ENCODE results near the gene CDC45.

The CDC45 gene

DNA sequence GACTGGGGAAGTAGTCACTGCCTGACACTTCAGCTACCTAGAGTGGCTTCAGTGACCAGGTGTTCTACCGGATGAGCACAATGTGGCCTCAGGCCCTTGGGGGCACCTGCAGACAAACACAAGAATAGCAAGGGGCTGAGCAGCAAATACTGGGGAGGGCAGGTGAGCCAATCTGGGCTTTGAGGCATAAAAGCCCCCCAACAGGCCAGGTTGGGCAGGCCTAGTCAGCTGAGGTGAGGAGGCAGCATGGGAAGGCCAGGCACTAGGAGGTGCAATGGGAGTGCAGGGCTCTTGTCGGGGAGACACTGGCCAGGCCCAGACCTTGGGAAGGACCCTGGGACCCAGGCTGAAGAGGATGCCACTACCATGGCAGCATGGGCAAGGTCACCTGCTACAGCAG, 9.7 kb upstream of the CDC45 start:
- no peak for DNase-seq

DNA sequence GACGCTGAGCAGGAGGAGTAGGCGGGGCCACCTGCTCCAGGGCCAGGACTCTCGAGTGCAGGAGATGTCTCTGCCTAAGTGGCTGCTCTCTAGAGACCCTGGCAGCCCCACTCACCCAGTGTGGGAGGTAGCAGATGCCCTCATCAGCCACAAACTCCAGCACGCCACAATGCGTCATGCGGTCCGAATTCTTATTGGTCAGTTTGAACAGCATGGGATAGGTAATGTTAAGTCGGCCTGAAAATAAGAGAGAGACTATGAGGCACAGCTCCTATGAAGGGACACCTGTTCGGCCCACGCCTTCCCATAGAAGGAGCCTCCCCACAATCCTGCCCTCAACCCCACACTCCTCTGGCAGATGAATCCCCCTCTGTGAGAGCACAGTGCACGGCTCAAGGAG, 8.1 kb upstream of the CDC45 start:
- no peak for DNase-seq

DNA sequence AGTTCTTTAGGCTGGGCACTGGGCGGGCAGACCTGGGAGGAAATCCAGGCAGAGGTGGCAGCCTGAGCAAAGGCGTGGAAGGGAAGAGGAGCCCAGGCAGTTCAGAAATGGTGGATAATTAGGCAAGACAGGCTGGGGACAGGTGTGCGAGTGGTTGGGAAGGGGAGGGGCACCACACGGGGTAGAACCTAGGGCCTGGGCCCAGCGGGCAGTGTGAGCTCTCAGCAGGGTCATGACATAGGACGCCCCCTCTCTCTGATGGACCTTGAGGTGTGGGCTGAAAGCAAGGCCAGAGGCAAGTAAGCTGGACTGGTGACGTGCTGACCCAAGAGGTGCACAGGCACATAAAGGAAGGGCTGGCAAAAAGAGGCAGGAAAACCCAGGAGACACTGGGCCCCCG, 7.5 kb upstream of the CDC45 start:
- DNase-seq, result no peak

DNA sequence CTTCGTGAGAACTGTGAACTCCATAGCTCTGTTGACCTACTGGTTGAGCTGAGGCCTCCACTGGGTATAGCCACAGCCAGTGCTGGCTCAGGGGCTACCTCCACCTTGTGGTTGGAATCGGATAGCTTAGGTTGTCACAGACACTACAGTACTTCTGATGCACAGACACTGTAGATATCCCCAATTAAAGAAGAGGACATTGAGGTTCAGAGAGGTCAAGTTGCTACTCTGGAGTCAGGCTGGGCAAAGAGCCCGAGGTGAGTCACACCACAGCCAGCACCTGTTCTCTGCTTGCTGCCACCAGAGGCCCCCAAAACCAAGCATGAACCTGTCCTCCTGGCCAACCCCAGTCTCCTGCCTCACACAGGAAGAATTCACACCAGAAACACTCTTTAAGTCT, 6.1 kb upstream of the CDC45 start:
- DNase-seq, result no peak

DNA sequence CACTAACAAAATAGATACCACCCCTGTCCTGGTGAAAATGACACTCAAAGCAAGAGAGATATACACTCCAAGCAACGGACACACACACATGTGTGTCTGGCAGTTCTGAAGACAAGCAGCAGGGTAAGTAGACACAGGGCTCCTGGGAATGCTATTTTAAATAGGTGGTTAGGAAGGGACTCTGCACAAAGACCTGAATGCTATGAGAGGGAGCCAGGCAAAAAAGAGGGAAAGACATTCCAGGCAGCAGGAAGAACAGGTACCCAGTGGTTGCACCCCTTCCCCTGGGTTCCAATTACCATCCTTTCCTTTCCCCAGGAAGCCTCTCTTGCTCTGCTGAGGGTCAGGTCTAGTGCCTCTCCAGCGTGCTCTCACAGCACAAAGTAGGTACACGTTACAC, 3.7 kb upstream of the CDC45 start:
- no peak for DNase-seq

DNA sequence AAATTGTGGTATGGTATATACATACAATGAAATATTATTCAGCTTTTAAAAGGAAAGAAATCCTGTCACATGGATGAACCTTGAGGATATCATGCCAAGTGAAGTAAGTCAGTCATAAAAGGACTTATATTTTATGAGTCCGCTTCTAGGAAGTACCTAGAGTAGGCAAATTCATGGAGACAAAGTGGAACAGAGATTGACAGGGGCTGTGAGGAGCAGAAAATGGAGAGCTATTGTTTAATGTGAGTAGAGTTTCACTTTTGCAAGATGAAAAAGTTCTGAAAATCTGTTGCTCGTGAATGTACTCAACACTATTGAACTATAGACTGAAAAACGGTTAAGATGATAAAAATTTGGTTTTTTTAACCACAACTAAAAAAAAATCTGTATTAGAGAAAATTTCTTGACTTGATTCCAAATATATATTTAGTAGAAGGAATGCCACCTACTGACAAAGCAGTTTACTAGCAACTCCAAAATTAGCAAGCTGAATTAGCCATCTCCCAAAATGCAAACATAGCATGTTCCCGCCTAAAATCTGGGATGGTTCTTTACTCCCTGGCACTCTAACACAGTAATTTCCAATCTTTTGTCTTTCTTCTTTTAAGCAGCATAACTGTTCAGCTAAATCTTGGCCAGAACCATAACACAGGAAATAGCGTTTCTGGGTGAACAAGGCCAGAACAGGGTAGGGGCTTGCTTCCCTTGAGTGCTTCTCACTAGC, 2.2 kb upstream of the CDC45 start:
- DNase-seq, result no peak

DNA sequence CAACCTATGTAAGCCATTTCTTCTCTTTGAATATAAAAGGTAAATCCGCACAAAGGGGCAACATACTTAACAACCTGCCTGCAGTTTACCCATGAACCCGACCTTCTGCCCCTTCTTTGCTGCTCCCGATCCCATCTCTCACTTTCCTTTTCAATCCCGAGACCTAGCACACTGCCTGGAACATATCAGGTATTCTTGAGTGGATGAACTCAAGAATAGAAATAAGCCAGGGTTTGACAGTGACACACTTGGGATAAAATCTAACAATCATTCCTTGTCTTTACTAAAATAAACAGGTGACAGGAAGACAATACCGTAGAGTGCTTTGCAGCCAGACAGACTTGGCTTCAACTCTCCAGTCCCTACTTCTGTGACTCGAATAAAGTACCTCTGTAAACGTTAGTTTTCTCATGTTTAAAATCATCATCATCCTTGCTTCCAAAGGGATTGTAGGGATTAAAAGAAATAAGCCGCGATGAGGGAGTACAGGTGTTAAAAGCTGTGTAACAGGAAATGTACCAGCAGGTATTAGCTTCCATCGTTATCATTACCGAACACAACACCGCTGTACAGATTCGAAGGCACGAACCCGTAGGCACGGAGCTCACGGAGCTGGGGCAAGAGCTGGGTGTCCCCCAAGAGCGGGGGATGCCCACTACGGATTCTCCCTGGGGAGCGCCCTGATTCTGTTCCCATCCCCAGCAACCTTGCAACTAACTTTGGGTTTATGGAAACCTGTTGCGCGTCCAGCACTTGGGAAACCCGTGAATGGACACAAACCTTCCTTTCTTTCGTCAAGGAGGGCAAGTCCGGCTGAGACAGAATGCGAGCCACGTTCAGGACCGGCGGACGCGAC, 1.4 kb upstream of the CDC45 start:
- no peak for DNase-seq

DNA sequence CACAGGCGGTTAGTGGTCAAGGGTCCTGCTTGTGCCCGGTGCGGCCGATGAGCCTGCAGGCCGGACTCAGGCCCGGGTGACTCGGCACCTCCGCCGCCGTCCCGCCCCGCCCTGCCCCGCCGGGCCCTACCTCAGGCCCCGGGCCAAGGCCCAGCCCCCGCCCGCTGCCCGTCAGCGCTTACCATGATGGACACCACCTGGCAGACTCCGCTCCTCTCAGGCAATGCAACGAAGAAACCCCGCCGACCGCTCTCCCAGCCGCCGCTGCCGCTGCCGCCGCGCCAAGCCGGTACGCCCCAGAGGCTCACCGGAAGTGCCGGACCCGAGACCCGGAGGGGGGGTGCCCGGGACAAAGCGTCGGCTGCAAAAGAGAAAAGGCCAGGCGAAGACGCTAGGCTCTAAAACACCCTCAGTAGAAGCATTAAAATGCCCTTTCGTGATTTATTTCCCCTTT, 792 bp upstream of the CDC45 start, which contains the start of gene UFD1:
UFD1 (minus strand) TSS at position 293 of the 454 bp plus-strand sequence; CDS start at position 185, 108 bp downstream.
- peak; percentile 74 for DNase-seq

DNA sequence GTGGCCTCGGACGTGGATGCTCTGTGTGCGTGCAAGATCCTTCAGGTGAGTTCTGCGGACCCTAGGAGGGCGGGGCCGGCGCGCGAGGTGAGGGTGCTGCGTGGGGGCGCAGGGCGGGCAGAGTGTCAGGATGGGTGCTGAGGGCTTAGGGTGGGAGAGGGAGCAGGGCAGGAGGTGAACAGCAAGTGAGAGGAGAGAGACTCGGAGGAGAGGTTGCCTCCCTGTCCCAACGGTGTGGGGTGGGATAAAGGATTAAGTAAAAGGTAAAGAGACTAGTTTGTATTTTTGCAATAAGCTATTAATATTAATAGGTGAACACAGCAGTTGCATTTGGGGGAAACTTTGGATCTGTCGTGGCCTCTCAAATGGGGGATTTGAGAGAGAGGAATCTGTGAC, 451 bp downstream of the CDC45 start:
- DNase-seq, result no peak

DNA sequence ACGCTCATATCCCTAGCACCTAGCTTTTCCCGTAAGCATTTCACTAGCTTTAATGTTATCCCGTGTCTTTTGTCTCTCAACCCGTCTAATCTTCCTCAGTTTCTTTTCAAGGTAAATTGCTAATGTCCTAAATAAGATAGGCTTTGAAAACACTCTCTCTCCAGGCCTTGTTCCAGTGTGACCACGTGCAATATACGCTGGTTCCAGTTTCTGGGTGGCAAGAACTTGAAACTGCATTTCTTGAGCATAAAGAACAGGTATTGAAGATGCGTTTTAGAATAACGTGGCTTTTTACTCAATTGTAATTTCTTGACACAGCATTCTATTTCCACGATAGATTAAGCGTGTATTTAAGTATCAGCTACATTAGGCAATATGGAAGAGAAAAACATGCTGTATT, 1.1 kb downstream of the CDC45 start:
- DNase-seq, result no peak

DNA sequence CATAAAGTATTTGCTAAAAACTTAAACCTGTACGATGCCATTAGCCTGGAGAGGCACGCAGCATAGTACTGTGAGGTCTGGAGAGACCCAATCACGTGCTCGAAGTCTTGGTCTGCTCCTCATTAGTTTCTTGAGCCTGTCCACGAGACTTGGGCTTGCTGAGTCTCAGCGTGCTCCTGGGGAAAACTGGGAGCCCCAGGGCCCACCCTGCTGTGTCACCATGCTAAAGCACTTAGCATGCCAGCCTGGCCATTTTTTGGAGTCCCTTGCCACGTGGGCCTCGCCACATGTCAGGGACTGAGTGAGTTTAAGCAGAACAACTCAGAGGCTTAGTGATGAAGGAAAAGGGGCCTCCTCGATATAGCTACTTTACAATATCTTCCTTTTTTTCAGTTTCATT, 2.6 kb downstream of the CDC45 start:
- no peak for DNase-seq

DNA sequence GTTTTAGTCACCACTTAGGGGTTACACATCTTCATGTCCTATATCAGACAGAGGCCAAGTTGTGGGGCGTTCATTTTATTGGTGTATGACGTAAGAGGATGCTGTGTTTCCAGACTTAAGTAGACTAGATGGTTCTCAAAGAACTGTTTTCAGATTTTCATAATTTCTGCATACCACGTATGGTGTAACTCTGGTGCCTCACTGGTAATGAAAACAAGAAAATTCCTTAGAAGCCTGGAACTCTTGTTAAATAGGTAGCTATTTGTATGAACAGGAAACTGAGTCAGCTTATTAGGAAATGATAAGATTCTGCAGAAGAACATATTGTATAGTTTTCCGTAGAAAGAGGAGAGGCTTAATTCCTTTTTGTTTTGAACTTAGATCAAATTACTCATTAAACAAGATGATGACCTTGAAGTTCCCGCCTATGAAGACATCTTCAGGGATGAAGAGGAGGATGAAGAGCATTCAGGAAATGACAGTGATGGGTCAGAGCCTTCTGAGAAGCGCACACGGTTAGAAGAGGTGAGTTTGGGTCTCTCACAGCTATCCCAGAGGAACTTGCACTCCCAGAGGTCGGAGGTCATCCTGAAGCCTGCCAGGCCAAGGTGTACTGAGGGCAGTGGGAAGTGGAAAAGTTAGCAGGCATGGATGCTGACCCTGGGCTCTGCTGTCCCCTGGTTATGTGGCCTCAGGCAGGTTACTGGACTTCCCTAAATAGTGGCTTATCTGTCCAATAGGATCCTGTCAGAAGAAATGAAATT, 3.9 kb downstream of the CDC45 start:
- no peak for DNase-seq

DNA sequence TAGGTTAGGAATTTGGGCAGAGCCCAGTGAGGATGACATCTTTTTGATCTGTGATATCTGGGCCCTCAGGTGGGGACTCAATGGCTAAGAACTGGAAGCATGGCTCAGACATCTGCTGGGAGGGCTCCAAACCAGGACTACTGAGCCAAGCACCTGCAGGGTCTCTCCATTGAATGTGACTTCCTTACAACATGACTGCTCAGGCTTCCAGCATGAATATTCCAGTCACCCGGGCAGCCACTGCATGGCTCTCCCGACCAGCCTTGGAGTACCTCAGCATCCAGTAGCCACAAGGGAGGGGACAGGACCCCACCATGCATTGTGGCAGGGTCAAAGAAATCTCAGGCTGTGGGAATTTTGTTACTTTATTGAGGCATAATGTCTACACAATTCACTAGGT, 8.6 kb downstream of the CDC45 start:
- no peak for DNase-seq

DNA sequence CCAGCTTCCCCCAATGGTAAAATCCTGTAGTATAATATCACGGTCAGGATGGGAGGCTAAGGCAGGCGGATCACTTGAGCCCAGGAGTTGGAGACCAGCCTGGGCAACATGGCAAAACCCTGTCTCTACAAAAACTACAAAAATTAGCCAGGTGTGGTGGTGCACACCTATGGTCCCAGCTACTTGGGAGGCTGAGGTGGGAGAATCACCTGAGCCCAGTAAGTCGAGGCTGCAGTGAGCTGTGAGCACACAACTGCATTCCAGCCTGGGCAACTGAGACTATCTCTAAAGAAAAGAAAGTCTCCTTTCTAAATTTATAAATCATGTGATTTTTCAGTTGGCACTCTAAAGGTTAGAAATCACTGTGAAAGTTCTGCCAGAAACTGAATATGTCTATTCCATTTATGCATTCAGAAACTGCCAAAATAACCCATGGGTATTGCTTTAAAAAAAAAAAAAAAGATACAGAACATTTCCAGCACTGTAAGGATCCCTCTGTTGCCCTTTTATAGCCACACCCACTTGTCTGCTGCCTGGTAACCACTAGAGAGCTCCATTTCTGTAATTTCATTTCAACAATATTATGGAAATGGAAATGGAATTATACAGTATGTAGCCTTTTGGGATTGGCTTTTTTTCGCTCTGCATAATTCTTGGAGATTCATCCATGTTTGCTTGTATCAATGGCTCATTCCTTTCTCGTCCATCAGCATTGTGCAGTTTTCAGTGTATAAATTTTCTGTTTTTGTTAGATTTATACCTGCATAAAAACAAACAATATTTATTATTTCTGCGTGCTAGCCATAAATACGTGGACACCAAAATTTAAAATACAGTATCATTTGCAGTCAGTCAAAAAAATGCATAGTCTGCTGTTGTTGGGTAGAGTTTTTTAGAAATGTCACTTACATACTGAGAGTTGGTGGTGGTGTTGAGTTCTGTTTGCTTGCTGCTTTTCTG, 9.4 kb downstream of the CDC45 start:
- no peak for DNase-seq

DNA sequence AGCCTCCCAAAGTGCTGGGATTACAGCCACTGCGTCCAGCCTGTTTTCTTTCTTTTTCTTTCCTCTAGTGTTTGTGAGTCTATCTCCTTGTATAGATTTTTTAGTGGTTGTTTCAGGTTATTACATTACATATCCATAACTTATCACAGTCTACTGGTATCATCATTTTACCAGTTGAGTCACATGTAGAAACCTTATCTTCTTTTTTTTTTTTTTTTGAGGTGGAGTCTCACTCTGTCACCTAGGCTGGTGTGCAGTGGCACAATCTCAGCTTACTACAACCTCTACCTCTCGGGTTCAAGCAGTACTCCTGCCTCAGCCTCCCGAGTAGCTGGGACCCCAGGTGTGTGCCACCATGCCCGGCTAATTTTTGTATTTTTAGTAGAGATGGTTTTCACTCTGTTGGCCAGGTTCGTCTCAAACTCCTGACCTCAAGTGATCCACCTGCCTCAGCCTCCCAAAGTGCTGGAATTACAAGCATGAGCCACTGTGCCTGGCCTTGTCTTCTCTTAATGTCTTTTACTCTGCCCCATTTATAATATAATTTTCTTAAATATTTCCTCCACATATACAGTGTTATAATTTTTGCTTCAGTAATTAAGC, 11.0 kb downstream of the CDC45 start:
- no peak for DNase-seq

DNA sequence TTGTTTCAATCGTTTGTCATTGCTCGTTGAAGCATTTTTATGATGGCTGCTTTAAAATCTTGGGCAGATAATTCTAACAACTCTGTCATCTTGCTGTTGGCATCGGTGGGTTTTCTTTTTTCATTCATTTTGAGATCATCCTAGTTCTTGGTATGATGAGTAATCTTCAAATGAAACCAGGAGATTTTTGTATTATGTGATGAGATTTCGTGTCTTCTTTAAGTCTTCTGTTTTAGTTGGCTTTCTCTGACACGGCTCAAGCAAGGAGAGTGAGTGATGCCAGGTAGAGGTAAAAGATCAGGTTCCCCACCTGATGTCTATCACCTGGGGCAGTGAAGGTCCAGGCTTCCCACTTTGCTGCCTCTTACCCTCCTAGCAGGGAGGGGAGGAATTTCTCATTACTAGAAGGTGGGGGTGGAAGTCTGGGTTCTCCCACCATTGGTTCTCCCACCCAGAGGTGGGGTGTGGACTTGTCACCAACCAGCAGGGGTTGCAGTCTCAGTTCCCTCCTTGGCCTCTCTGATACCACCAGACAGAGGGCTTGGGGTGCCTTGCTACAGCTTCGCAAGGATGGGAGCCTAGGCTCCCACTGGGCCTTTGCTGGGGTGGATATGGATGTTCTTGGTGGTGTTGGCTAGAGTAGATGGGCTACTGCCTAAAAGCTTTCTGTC, 12.9 kb downstream of the CDC45 start:
- no peak for DNase-seq

DNA sequence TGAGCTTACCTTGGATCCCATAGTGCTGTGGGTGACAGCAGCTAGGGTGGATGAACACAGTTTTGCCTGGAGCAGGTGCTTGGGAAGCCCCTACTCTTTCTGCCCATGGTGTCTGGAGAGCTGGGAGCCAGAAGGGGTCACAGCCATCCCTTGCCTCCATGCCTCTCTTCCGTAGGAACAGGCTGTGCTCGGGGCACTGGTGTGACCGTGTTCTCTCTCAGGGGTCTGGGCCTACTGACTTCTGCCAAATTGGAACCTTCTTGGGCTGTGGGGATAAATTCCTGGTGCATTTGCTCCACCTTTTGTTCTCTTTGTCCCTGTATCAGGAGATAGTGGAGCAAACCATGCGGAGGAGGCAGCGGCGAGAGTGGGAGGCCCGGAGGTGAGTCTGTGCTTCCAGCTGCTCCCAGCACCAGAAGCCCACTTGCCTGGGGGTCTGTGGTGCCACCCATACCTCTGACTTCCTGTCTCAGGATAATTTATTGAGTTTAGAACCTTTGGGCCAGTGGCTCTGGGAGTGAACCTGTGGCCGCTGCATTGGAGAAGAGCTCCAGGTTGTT, 14.4 kb downstream of the CDC45 start:
- DNase-seq, result no peak

DNA sequence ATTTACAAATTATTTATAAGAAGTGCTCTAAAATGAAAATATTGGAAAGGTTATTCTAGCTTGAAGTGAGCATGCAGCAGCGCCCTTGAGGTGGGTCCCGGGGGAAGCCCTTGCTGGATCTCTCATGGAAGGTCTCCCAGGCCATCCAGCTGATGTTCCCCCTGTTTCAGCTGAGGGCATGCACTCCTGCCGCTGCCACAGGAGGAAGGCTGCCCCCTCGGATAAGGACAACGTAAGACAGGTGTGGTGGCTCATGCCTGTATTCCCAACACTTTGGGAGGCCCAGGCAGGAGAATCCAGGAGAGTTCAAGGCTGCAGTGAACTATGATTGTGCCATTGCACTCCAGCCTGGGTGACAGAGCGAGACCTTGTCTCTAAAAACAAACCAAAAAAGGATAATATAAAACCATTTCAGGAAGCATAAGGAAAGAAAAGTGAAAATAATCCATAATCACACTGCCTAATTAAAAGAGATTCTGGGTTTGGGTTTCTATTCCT, 15.0 kb downstream of the CDC45 start:
- DNase-seq, result no peak

DNA sequence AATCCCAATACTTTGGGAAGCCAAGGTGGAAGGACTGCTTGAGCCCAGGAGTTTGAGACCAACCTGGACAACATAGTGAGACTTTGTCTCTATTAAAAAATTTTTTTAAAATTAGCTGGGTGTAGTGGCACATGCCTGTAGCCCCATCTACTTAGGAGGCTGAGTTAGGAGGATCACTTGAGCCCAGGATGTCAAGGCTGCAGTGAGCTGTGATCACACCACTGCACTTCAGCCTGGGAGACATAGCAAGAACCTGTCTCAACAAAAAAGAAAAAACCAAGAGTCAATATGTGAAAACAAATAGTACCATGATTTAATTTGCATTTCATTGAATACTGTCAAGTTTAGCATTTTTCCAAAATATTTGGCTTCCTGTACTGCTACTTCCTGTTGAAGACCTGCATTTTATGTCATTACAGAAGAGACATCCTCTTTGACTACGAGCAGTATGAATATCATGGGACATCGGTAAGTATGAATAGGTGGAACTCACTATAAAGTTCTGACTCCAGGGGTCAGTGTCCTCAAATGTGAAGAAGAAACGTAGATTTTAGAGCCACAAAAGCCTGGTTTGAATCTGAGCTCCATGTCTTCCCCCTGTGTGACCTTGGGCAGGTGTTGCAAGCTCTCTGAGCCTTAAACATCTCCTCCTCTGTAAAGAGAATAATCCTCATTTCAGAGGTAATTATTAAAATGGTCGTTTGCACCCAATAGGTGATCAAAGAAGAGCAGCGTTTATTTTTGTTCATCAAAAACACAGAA, 16.0 kb downstream of the CDC45 start:
- DNase-seq, result no peak

DNA sequence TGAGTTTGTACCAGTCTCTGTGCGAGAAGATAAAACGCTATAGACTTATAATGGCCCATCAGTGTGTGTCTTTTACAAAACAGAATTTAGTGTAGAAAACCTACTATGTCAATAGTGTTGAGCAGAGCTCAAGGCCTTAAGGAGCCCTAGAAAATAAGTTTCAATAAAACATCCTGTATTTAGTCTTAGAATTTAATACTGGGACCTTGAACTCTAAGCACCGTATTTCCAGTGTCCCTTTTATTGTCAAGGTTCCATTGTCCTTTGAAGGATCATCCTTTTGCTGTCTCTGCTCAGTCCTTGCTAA, 16.6 kb downstream of the CDC45 start:
- DNase-seq, result no peak

Data from activated CD8-positive, alpha-beta memory T cell treated with anti-CD3 and anti-CD28 coated beads, Interleukin-2, amount 50 U/mL, for 4 hours (primary cell).